GM18505 (cell line): ENCODE measurements around the gene RAB6C.
"Not testable (repeated sequence)": the region's sequence is repeated elsewhere in the genome, so short reads cannot be mapped to it uniquely, and the experiment has no call there.

Source experiments
- ATAC-seq: cut with Tn5 transposase; IDR thresholded peaks from one replicate; pipeline ENCODE4 v1.9.1; 2021; ENCODE audit not compliant: unreplicated experiment
- POLR2A ChIP-seq: IDR thresholded peaks from 4 replicates; pipeline ENCODE4 v1.6.1; 2011; ENCODE audit warnings: borderline replicate concordance; ENCODE audit not compliant: insufficient read depth, insufficient read length; ENCODE audit errors: extremely low read depth

The RAB6C gene

DNA sequence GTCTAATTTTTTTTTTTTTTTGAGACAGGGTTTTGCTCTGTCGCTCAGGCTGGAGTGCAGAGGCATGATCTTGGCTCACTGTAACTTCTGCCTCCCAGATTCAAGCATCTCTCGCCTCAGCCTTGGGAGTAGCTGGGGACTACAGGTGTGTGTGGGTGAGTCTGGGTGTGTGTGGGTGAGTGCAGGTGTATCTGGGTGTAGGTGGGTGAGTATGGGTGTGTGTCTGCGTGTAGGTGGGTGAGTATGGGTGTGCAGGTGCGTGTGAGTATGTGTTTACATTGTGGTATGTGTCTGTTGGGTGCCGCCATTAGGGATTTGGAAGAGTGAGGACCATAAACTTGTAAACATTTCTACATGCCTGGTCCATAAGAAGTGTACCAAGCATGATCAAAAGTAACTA is 1.5 kb upstream of the RAB6C start:
- TF ChIP-seq POLR2A = no peak
- ATAC-seq = no peak

DNA sequence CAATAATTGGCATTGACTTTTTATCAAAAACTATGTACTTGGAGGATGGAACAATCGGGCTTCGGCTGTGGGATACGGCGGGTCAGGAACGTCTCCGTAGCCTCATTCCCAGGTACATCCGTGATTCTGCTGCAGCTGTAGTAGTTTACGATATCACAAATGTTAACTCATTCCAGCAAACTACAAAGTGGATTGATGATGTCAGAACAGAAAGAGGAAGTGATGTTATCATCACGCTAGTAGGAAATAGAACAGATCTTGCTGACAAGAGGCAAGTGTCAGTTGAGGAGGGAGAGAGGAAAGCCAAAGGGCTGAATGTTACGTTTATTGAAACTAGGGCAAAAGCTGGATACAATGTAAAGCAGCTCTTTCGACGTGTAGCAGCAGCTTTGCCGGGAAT is 780 bp downstream of the RAB6C start:
- not testable (repeated sequence) for ATAC-seq

DNA sequence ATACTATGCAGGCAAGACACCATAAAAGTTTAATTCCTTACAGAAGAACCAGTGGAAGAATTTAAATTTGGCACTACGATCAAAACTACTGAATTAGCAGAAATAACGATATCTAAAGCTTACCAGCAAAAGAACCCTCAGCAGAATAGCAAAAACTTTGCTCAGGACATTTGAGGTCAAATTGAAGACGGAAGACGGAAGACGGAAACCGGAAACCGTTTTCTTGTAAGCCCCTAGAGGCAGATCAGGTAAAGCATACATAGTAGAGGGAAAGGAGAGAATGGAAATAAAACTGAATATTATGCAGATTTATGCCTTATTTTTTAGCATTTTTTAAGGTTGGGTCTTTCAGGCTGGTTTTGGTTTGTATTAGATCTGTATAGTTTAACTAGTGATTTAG is 2.2 kb downstream of the RAB6C start:
- ATAC-seq = not testable (repeated sequence)

DNA sequence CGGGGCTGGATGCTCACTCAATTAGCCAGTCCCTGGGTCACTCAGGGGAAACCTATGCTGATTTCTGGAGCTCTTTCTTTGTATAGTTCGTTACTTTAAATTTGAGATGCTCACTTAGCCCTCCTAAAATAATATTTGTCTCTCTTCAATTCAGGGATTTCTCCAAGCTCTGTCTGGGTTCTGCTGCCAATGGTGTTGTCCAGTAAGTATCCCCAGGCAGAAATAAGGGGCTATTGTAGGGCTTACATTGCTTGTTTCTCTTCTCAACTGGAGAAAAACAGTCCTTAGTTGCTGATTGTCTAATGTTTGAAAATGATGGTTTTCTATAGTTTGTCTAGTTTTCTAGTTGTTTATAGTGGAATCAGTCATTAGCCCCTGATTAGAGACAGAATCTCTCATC is 5.0 kb downstream of the RAB6C start:
- no peak for TF ChIP-seq POLR2A
- no peak for ATAC-seq

DNA sequence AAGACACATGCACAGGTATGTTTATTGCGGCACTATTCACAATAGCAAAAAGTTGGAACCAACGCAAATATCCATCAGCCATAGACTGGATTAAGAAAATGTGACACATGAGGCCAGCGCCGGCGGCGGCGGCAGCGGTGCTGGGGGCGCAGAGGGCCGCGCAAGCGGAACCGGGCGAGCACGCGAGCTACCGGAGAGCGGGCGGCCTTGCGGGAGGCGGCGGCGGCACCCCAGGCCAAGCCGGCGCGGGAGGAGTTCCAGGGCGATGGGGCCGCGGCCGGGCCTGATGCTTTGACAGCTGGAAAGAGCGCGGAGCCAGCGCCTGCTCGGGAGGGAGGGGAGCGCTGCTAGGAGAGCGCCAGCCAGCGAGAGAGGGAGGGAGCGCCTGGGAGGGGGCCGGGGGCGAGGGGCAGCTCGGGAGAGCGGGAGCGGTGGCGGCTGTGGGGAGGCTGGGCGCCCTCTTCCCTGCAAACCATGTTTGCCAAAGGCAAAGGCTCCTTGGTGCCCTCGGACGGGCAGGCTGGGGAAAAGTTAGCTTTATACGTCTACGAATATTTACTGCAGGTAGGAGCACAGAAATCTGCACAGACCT is 13.0 kb downstream of the RAB6C start:
- ATAC-seq = not testable (repeated sequence)

DNA sequence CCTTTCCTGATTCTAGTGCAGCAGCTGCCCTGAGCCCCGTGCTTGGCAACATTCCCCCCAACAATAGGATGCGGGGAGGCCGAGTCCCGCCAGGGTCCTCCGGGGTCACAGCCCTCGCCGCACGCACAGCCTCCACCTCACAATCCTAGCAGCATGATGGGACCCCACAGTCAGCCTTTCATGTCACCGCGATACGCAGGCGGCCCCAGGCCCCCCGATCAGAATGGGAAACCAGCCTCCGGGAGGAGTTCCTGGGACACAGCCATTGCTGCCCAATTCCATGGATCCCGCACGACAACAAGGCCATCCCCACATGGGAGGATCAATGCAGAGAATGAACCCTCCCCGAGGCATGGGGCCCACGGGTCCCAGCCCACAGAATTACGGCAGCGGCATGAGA is 13.7 kb downstream of the RAB6C start:
- ATAC-seq = not testable (repeated sequence)

DNA sequence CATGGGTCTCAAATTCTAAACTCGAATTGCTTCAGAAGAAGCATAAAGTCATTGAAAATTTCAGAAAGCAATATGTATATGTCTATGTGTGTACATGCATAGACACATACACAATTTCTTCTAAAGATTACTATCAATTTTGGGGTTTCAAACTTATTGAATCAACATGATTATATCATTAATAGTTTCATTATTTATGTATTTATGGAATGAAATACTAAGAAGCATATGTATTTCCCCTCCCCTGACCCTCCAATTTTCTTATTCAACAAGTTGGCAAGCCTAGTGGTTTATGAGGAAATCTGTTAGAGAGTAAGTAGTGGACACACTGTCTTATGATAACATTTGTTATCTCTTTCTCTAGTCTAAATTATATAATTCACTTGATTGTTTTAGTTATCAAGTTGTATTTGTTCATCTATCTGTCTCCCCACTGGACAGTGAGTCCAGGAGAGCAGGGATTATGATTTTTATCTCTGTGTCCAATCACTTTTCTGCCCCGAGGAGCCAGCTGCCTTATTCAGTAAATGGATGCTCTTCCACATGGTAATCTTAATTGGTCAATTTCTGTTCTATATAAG is 17.3 kb downstream of the RAB6C start:
- ATAC-seq = not testable (repeated sequence)

DNA sequence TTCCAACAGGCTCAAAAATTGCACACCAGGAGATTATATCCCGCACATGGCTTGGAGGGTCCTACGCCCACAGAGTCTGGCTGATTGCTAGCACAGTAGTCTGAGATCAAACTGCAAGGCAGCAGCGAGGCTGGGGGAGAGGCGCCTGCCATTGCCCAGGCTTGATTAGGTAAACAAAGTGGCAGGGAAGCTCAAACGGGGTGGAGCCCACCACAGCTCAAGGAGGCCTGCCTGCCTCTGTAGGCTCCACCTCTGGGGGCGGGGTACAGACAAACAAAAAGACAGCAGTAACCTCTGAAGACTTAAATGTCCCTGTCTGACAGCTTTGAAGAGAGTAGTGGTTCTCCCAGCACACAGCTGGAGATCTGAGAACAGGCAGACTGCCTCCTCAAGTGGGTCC is 19.3 kb downstream of the RAB6C start:
- not testable (repeated sequence) for ATAC-seq

DNA sequence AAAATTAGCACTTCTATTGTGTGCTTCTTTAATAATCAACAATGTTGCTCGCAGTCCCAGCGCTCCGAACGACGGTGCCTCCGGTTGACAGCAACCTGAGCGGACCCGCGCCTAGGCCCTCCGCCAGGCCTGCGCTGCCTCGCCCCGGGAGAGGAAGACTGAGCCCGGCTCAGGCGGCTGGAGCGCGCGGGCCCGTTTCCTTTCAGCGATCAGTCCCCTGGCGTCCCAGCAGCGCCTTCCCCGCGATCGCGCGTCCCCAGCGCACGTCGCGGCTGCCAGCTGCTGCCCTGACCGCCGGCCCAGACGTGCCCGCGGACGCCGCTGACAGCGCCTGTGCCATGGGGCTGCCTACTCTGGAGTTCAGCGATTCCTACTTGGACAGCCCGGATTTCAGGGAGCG is 26.4 kb downstream of the RAB6C start:
- ATAC-seq = not testable (repeated sequence)

DNA sequence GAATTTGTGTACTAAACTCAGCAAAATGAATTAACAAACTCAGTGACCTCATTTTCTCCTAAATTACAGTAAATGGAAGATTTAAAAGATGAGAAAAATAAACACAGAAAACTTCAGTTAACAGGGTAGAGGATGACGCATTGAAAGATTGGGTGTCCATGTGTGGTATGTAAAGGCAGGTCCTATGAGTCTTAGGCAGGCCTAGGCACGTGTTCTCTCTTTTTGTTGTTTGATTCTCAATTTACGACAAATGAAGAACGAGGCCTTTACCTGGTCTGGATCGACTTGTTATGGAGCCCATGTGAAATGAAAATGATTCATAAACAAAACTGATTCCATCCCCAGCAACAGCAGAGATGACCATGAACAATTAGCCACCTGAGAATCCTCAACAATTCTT is 37.2 kb downstream of the RAB6C start:
- ATAC-seq = not testable (repeated sequence)

DNA sequence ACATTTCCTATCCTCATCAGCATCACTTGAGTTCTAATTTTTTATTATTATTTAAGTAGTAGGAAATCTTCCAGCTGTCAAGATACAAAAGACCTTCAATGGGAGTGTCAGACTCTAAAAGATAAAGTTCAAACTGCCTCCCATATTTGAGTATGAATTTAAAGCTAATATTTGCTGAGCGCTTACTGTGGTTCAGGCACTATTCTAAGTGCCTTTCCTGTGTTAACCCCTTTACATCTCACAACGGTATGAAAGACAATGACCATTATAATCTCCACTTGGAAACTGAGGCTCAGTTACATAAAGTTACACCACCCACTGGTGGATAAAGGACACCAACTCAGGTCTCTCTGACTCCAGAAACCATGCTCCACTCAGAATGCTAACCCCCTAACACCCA is 39.9 kb downstream of the RAB6C start:
- no peak for ATAC-seq
- TF ChIP-seq POLR2A = no peak

DNA sequence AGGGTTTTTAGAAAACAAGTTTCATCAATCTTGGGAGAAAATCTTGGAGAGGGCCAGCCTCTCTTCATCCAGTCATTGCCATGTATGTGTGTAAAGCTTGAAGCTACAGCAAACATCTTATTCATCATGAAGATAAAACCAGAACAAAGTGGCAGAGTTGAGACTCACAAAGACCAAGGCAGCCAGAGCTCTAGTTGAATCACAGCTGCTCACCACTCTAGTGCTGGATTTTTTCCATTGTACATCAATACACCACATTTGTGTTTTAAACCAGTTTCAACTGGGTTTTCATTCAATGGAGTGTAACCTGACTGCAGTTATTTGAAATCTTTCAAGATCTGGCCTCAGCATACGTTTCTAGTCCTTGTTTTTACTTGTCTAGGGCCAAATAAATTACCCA is 40.6 kb downstream of the RAB6C start:
- ATAC-seq = not testable (repeated sequence)

DNA sequence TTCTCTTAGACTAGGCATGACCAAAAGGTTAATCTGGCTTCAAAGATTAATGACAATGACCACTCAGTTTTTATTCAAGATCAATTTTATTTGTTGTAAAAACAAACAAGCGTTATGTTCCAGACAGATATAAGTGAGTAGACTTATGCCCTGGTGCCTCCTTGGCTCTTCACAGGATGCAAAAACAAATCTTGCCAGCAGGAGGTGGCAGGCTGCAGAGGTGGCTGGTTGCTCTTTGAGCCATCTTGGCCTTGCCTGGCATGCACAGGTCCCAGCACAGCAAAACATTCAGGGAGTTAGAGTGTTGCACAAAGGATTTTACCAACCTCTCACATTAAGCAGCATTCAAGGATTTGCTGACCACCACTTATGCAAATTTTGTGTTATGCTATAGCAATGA is 46.5 kb downstream of the RAB6C start:
- ATAC-seq = not testable (repeated sequence)
